GM12801 (cell line): ENCODE measurements around the gene MTNR1B.

Source experiments
- CTCF ChIP-seq: IDR thresholded peaks from one replicate; pipeline ENCODE4 v1.5.1; 2011; ENCODE audit warnings: control low read depth; ENCODE audit not compliant: insufficient read length; ENCODE audit errors: extremely low read depth

MTNR1B gene

GRCh38 chr11:92977401-92977800, 8.0 kb downstream of the MTNR1B start:
- TF ChIP-seq CTCF: no peak

- no peak for TF ChIP-seq CTCF
Measured at GRCh38 chr11:92978271-92979111, 9.0 kb downstream of the MTNR1B start.

- TF ChIP-seq CTCF: no peak
Measured at GRCh38 chr11:92979176-92979575, 9.7 kb downstream of the MTNR1B start.

GRCh38 chr11:92980312-92980711, 10.9 kb downstream of the MTNR1B start:
- TF ChIP-seq CTCF: no peak

GRCh38 chr11:92981508-92982043, 12.1 kb downstream of the MTNR1B start:
- TF ChIP-seq CTCF: no peak

GRCh38 chr11:92986585-92986984, 17.1 kb downstream of the MTNR1B start:
- TF ChIP-seq CTCF: no peak

- no peak for TF ChIP-seq CTCF
Measured at GRCh38 chr11:92993004-92993403, 23.6 kb downstream of the MTNR1B start.
